GM12874 (cell line): ENCODE measurements around the gene RASSF9.

Experiments
- TF ChIP-seq, protein P1 (sequence below): IDR thresholded peaks from 2 replicates; pipeline ENCODE4 v1.5.1; 2011; ENCODE audit warnings: low read depth, mild to moderate bottlenecking, control low read depth, low read length, moderate library complexity; ENCODE audit not compliant: insufficient read depth

Gene RASSF9

DNA sequence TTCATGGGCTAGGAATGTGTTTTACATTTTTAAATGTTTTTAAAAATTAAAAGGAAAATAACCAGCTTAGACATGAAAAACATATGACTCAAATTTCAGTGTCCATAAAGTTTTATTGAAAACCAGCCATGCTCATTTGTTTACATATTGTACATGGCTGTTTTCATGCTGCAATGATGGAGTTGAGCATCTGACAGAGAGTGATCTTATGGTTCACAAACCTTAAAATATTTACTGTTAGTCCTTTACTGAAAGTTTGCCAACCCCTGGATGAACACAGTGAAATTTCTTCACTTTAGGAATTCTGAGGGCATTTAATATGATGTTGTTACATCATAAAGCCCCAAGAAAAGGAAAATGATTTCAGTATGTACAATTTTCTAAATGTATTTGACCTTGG, 16.1 kb downstream of the RASSF9 start:
- TF ChIP-seq, protein P1, sequence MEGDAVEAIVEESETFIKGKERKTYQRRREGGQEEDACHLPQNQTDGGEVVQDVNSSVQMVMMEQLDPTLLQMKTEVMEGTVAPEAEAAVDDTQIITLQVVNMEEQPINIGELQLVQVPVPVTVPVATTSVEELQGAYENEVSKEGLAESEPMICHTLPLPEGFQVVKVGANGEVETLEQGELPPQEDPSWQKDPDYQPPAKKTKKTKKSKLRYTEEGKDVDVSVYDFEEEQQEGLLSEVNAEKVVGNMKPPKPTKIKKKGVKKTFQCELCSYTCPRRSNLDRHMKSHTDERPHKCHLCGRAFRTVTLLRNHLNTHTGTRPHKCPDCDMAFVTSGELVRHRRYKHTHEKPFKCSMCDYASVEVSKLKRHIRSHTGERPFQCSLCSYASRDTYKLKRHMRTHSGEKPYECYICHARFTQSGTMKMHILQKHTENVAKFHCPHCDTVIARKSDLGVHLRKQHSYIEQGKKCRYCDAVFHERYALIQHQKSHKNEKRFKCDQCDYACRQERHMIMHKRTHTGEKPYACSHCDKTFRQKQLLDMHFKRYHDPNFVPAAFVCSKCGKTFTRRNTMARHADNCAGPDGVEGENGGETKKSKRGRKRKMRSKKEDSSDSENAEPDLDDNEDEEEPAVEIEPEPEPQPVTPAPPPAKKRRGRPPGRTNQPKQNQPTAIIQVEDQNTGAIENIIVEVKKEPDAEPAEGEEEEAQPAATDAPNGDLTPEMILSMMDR, result no peak

DNA sequence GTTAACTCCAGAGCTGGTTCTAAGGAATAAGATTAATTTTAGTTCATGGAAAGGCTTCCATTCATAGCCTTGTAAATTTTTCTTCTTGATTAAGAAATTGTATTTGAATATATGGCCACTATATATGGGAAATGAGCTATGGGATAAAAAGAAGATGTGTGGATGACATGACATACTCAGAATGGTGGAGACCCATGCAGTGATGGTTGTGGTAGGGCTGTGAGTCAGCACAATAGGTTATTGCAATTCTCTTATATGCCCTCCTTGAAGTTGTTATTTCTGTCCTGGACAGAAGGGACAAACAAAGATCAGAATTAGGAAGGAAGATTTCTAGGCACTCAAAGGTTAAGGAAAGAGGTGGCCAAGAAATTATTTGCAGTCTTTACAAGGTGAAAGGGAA, 21.5 kb downstream of the RASSF9 start:
- TF ChIP-seq, protein P1, result no peak

DNA sequence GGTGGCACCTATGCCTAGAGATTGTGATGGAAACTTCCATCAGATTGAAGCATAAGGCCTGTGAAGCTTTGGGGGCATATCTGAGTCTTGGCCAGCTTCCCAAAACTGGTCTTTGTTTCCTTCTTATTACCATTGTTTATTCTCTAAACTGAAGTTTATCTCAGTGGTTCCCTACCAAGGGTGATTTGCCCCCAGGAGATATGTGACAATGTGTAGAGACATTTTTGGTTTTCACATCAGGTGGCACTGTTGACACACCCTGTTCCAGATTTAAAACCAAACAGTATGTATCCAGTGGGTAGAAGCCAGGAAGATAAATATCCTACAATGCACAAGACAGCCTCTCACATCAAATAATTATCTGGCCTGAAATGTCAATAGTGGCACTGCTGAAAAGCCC, 22.1 kb downstream of the RASSF9 start:
- TF ChIP-seq, protein P1, result no peak

DNA sequence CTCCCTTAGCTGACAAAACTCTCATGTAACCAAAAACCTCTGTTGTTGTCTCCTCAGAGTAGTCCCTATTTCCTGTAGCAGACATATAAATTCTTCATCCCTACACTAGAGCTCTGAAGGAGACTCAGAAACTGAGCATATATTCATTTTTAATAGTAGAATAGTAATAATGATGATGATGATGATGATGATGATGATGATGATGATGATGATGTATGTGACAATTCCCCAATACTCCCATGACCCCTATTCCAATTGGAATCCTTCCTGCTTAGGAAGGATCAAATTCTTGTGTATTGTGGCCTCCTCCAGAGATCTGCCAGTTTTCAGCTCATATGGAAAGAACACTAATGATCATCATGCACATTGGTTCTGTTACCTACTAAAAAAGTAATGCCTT, 26.7 kb downstream of the RASSF9 start:
- TF ChIP-seq, protein P1, result no peak

DNA sequence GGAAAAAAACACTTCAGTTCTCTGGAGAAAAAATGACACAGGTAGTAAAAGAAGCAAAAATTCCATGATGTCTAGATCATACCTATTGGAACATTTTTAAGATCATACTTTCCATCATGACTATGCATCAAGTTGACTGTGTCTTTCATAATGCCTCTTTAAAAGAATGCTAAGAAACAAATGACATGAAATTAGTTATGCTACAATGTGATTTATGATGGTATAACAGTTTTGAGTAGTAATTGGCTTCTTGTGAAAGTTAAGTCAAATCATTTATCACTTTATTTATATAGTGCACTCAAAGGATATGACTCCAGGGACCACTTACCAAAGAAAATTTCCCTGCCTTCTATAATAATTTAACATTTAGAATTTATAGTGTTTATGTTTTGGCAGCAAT, 28.5 kb downstream of the RASSF9 start:
- TF ChIP-seq, protein P1, result no peak

DNA sequence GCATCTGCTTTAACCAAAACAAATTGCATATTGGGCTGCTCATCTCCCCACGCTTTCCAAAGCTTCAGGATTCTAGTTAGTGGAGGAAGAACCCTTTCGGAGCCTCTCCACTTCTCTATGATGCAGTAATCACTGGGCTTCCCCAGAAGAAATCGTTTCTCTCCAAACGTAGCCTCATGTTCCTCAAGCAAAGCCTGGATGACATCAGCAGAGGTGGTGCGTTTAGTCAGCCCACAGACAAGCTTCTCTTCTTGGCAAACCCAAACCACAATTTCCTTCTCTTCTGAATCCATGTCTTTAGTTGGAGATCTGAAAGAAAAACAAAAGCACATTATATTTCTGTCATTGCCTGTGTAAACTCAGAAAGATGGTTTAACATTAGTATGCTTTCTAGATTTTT, 30.6 kb downstream of the RASSF9 start:
- TF ChIP-seq, protein P1, result no peak

DNA sequence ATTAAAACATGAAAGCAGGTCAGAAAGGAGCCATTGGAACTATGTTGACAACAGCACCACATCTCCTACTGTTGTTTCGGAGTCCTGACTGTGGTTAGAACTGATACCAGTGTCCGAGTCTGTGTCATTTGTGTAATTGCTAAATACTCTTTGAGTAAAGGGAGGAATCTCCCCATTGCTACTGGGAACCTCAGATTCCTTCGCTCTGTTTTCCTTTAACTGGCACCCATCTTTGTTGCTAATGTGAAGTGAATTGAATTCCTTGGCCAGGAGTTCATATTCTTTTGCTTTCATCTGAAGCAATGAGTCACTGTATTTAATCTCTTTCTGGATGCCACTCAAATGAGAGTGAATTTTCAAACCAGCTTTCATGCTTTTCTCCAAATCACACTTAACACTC, 31.5 kb downstream of the RASSF9 start:
- TF ChIP-seq, protein P1, result no peak

DNA sequence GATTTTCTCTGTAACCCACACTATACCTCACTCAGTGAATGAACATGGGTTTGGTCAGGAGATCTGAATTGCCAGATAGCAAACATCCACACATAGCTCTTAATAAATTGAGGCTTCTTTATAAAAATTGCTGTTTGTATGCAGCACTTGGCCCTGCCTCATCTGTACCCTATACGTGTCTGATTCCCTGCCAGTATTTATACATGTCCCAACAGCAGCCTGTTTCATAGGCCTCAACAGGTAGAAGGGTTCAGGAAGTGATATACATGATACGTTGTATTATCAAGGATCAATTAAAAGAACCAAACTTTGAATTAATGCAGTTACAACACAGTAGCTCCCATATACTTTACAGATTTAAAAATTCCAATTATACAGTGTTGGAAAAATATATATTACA, 32.3 kb downstream of the RASSF9 start:
- TF ChIP-seq, protein P1, result no peak
